Bronchial epithelial cell (primary cell): ENCODE results near the gene SRXN1. TPM values are rescaled to one million over a fixed set of nuclear protein-coding genes. Genes with fewer than 3 reads are reported as not detected.
A peak's percentile ranks its signal among the peaks of the same experiment; 100 is the strongest.

ENCODE experiments used
- DNase-seq: peaks from one replicate; pipeline ENCODE4 v3.0.0-alpha.2; 2010; ENCODE audit warnings: low read depth
- FAIRE-seq: peaks from 2 replicates; lab custom pipeline; 2011; peaks lifted over from hg19 to GRCh38; lab: Jason Lieb, UNC
- H3K27me3 ChIP-seq: 2 replicates; pipeline ENCODE4 v1.5.1; 2011; ENCODE audit warnings: low read length; ENCODE audit not compliant: control insufficient read depth, insufficient read depth
- H3K36me3 ChIP-seq: 2 replicates; pipeline ENCODE4 v1.5.1; 2011; ENCODE audit warnings: low read length; ENCODE audit not compliant: control insufficient read depth, insufficient read depth
- H3K4me3 ChIP-seq: 2 replicates; pipeline ENCODE4 v1.5.1; 2011; ENCODE audit warnings: mild to moderate bottlenecking, low read depth, low read length, control low read depth
- CTCF ChIP-seq: IDR thresholded peaks from 2 replicates; pipeline ENCODE4 v1.5.1; 2011; ENCODE audit warnings: mild to moderate bottlenecking, moderate library complexity, low read length, control low read depth, inconsistent platforms; ENCODE audit not compliant: insufficient read depth, severe bottlenecking
- total RNA-seq: library from RNA; depleted of rRNA; stranded (reverse); fragments of >200 nt; gene quantifications from 2 replicates; pipeline ENCODE4 v1.2.1, GENCODE V29; 2014

The SRXN1 gene
- total RNA-seq, 1 donor from 2014 or later = 146 TPM

GRCh38 chr20:675033-675452, 22.0 kb upstream of the SRXN1 start:
- no peak for FAIRE-seq
- Histone ChIP-seq H3K27me3 (peaks cover 40% of the 10 kb centered on the region), H3K4me3 (no peak overlapping the region), H3K36me3 (no peaks in the 10 kb centered on the region)
- no peak for TF ChIP-seq CTCF
- no peak for DNase-seq

- H3K4me3 ChIP-seq = no peak overlapping the region
- TF ChIP-seq CTCF = no peak
- no peaks in the 10 kb centered on the region for H3K36me3 ChIP-seq
- FAIRE-seq (no peak), DNase-seq (no peak)
- peaks cover 38% of the 10 kb centered on the region for H3K27me3 ChIP-seq
Observed at GRCh38 chr20:673603-674001, 20.6 kb upstream of the SRXN1 start.

DNA sequence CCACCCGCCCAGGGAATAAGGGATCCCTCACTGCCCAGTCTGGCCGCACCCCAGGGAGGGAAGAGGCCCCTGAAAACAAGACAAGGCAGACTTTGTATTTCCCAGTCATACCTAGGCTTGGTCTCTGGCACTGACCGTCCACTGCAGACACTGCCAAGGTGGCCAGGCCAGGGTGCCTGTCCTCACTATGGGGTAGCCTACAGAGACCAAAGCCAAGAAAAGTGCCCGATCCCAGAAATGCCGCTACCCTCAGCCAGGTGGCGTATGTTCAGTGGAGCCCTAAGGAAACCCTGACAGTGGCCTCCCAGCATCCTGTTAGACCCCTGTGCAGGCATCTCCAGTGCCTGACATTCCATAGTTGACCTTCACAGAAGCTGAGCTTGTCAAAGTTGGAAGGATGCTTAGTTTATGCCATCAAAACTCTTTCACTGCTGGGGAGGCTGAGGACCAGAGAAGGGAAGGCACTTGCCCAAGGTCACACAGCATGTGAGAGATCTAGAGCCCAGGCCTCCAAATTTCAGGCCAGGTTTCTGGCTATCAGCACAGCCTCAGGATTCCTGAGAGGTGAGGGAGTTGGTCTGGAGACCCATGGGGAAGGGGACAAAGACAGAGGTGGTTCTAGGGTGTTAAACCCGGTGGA, 20.1 kb upstream of the SRXN1 start:
- Histone ChIP-seq H3K4me3 (no peak overlapping the region), H3K27me3 (peaks cover 39% of the 10 kb centered on the region), H3K36me3 (no peaks in the 10 kb centered on the region)
- peak; percentile 45 for TF ChIP-seq CTCF
- DNase-seq (no peak), FAIRE-seq (no peak)

DNA sequence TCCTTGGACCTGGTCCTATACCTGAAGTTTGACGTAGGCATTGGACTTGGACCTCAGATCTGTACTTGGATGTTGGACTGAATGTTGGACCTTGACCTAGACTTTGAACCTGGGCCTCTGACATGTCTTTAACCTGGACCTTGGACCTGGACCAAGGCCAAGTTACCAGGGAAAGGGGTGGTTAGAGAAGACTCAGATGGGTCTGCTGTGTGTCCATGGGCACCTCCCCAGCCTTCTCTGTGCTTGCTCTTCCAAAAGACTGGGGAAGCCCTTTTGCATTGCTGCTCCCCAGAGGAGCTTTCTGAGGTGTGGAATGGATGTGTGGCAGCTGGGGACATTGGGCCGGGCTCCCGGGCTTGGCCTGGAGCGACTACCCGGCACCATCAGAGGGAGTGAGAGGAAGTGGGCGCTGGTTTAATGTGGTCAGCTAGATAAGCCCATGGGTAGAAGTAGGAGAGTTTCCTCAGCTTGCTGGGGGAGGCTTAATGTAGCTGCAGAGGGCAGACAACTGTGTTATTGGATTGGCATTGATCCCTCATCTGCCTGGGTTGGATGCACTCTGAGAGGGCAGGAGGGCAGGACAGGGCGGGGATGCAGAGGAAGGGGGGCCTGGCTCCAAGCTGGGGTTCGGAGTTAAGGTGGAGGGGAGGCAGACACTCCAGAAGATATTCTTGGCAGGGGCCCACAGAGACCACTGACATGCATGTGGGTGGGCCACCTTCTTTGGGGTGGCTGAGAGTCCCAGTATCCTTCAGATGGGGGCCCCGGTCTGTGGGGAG, 18.4 kb upstream of the SRXN1 start:
- FAIRE-seq = peak; percentile 92

GRCh38 chr20:669573-669972, 16.6 kb upstream of the SRXN1 start:
- Histone ChIP-seq H3K36me3 (no peaks in the 10 kb centered on the region), H3K4me3 (no peak overlapping the region), H3K27me3 (peaks cover 35% of the 10 kb centered on the region)
- FAIRE-seq = no peak
- no peak for DNase-seq
- TF ChIP-seq CTCF = no peak

More for the DNA sequence above, 18.4 kb upstream of the SRXN1 start:
- TF ChIP-seq CTCF = no peak
- no peak for DNase-seq
- H3K4me3 ChIP-seq = no peak overlapping the region
- H3K36me3 ChIP-seq = no peaks in the 10 kb centered on the region
- peaks cover 36% of the 10 kb centered on the region for H3K27me3 ChIP-seq
